Right lobe of liver (tissue), 4 donors: ENCODE data around the gene POTEG.
"Not testable (repeated sequence)": the region's sequence is repeated elsewhere in the genome, so short reads cannot be mapped to it uniquely, and the experiment has no call there.

Source experiments
- POLR2A ChIP-seq: fragments of 450-650 bp; IDR thresholded peaks from one replicate; pipeline ENCODE4 v1.6.1; 2017; ENCODE audit warnings: antibody characterized with exemption, mild to moderate bottlenecking
- TF ChIP-seq, protein P1 (sequence below), 4 donors: fragments of 200-600 bp in 3 of 4; fragments of 450-650 bp in 1 of 4; IDR thresholded peaks; one replicate each; pipeline versions ENCODE4 v1.5.1 to v1.8.0; 2016 to 2022; ENCODE audit warnings: antibody characterized with exemption in 4 of 4, mild to moderate bottlenecking in 2 of 4
- donor health status: DM: no; HTN: no; CAD: no.
- donor health status: DM: no; HTN: no; CAD: no.
- donor health status: DM: no; HTN: yes; CAD: no.

DNA sequence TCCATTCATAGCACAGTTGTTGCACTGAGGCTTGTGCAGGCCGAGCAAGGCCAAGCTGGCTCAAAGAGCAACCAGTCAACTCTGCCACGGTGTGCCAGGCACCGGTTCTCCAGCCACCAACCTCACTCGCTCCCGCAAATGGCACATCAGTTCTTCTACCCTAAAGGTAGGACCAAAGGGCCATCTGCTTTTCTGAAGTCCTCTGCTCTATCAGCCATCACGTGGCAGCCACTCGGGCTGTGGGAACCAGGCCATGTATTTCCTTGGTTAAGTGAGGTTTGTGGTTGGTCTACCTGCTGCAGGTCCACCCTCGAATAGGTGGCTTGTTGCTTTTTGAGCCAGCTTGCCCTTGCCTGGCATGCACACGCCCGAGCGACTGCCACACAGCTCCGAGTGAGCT lies 39.4 kb downstream of the POTEG start:
- TF ChIP-seq, protein P1, sequence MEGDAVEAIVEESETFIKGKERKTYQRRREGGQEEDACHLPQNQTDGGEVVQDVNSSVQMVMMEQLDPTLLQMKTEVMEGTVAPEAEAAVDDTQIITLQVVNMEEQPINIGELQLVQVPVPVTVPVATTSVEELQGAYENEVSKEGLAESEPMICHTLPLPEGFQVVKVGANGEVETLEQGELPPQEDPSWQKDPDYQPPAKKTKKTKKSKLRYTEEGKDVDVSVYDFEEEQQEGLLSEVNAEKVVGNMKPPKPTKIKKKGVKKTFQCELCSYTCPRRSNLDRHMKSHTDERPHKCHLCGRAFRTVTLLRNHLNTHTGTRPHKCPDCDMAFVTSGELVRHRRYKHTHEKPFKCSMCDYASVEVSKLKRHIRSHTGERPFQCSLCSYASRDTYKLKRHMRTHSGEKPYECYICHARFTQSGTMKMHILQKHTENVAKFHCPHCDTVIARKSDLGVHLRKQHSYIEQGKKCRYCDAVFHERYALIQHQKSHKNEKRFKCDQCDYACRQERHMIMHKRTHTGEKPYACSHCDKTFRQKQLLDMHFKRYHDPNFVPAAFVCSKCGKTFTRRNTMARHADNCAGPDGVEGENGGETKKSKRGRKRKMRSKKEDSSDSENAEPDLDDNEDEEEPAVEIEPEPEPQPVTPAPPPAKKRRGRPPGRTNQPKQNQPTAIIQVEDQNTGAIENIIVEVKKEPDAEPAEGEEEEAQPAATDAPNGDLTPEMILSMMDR (IDR thresholded peaks at IDR 0.05), result not testable (repeated sequence)
- TF ChIP-seq POLR2A, result not testable (repeated sequence)
